ENCODE data around the gene ESRRG. TPM values are rescaled to one million over a fixed set of nuclear protein-coding genes. Genes with fewer than 3 reads are reported as not detected.

The ESRRG gene
- total and polyA plus RNA-seq, 4 donors = 0.19 to 4.5 (median 1.3) TPM

- no peaks in the 10 kb centered on the region for H3K4me1 ChIP-seq (ENCODE audit: control insufficient read depth in 5 of 5, insufficient read depth in 5 of 5, low read length in 5 of 5)
- no peak overlapping the region for H3K4me3 ChIP-seq
- WGBS, 2 donors = 75 to 80% methylated on average over 3 of the region's 3 CpGs
- no peaks in the 10 kb centered on the region for H3K9me3 ChIP-seq (ENCODE audit: control insufficient read depth in 4 of 4, insufficient read depth in 3 of 4, low read length in 3 of 4)
- DNase-seq (no peak), ATAC-seq (ENCODE audit: insufficient read depth, low FRiP score) (no peak)
- TF ChIP-seq CTCF (IDR thresholded peaks at IDR 0.05; ENCODE audit: control extremely low read depth, extremely low read depth) = no peak
- H3K27ac ChIP-seq (ENCODE audit: low read depth in 1 of 2, low read length in 1 of 2) = no peak overlapping the region
- H3K36me3 ChIP-seq (ENCODE audit: control insufficient read depth in 4 of 4, insufficient read depth in 4 of 4, low read length in 4 of 4) = peaks cover 0 to 1% (median 0%) of the 10 kb centered on the region in 4 donors
- H3K27me3 ChIP-seq (ENCODE audit: control insufficient read depth in 3 of 3, insufficient read depth in 3 of 3, low read length in 2 of 3) = no peaks in the 10 kb centered on the region
- H3K9ac ChIP-seq (ENCODE audit: insufficient read depth in 1 of 2, low read length in 2 of 2) = no peak overlapping the region
These were observed 222.8 kb downstream of the ESRRG start for GRCh38 chr1:216500273-216500967.

GRCh38 chr1:216499581-216500272 lies 223.5 kb downstream of the ESRRG start:
- ATAC-seq (ENCODE audit: insufficient read depth, low FRiP score) (no peak), DNase-seq (peak in 1 of 3 donors; percentile 38)
- 63 to 78% methylated on average over 8 of the region's 8 CpGs for WGBS, 2 donors
- Histone ChIP-seq H3K4me3 (no peak overlapping the region), H3K9me3 (ENCODE audit: control insufficient read depth in 4 of 4, insufficient read depth in 3 of 4, low read length in 3 of 4) (no peaks in the 10 kb centered on the region), H3K27me3 (ENCODE audit: control insufficient read depth in 3 of 3, insufficient read depth in 3 of 3, low read length in 2 of 3) (no peaks in the 10 kb centered on the region), H3K9ac (ENCODE audit: insufficient read depth in 1 of 2, low read length in 2 of 2) (no peak overlapping the region), H3K36me3 (ENCODE audit: control insufficient read depth in 4 of 4, insufficient read depth in 4 of 4, low read length in 4 of 4) (no peaks in the 10 kb centered on the region), H3K4me1 (ENCODE audit: control insufficient read depth in 5 of 5, insufficient read depth in 5 of 5, low read length in 5 of 5) (no peaks in the 10 kb centered on the region), H3K27ac (ENCODE audit: low read depth in 1 of 2, low read length in 1 of 2) (no peak overlapping the region)
- TF ChIP-seq CTCF (IDR thresholded peaks at IDR 0.05; ENCODE audit: control extremely low read depth, extremely low read depth) = no peak

GRCh38 chr1:216498277-216498676 lies 225.0 kb downstream of the ESRRG start:
- Histone ChIP-seq H3K4me3 (no peak overlapping the region), H3K36me3 (ENCODE audit: control insufficient read depth in 4 of 4, insufficient read depth in 4 of 4, low read length in 4 of 4) (no peaks in the 10 kb centered on the region), H3K4me1 (ENCODE audit: control insufficient read depth in 5 of 5, insufficient read depth in 5 of 5, low read length in 5 of 5) (no peaks in the 10 kb centered on the region), H3K27me3 (ENCODE audit: control insufficient read depth in 3 of 3, insufficient read depth in 3 of 3, low read length in 2 of 3) (no peaks in the 10 kb centered on the region), H3K9ac (ENCODE audit: insufficient read depth in 1 of 2, low read length in 2 of 2) (no peak overlapping the region), H3K27ac (ENCODE audit: low read depth in 1 of 2, low read length in 1 of 2) (no peak overlapping the region), H3K9me3 (ENCODE audit: control insufficient read depth in 4 of 4, insufficient read depth in 3 of 4, low read length in 3 of 4) (no peaks in the 10 kb centered on the region)
- ATAC-seq (ENCODE audit: insufficient read depth, low FRiP score) = no peak
- no peak for DNase-seq
- 86 to 88% methylated on average over 2 of the region's 2 CpGs for WGBS, 2 donors
- TF ChIP-seq CTCF (IDR thresholded peaks at IDR 0.05; ENCODE audit: control extremely low read depth, extremely low read depth) = no peak

Data from lung (tissue), 12 donors.